ENCODE results near the gene VEGFB. TPM values are rescaled to one million over a fixed set of nuclear protein-coding genes. Genes with fewer than 3 reads are reported as not detected.

VEGFB gene
- total RNA-seq, 1 experiment from 2014 or later = 101 TPM

DNA sequence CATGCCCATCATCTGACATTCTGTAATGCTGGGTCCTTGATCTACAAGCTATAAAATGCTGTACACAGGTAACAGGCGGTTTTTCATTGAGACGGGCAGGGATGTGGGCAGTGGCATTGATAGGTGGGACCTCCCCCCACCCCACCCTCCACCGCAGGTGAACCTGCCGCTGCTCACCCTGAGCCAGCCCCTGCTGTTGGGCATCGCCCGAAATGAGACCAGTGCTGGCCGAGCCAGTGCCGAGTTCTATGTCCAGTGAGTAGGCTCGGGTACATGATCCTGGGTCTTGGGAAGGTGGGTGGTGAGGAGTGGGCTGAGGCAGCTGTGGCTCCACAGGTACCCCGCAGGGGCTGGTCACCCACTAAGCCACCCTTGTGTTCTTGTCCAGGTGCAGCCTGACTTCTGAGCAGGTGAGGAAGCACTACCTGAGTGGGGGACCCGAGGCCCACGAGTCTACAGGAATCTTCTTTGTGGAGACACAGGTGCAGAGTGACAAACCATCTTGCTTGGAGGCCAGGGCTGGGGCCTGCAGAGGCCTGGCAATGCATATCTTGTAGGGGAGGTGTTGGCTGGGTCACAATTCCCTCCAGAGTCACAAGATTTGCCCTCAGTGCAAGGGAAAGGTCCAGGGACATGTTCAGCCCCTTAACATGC is 5.2 kb upstream of the VEGFB start:
- ATAC-seq (no peak), DNase-seq (ENCODE audit: low read depth, low spot score) (no peak)
- ChIA-PET POLR2A (interaction anchor here (0.5 to 1.0 kb wide), 3 partner anchors 12 to 436 kb away, joined by 3 to 8 read pairs (median 4); no protein-coding TSS in a partner anchor), CTCF (no interaction called here)
- intact Hi-C loops (cut with micrococcal nuclease; ENCODE audit: unreplicated experiment) (no loop called here), in situ Hi-C loops (cut with HindIII; ENCODE audit: low pct_unique_long_range_greater_than_20kb, low sequenced_read_pairs) (no loop called here)
- H3K9me3 ChIP-seq (ENCODE audit: control insufficient read depth, insufficient read depth, low read depth, low read length) = no peaks in the 10 kb centered on the region
- H3K4me3 ChIP-seq (ENCODE audit: low read depth in 2 of 2, low read length in 2 of 2) = peak overlapping the region in 1 of 2 experiments; percentile 79; a peak in 2 of 4 replicates
- H3K4me1 ChIP-seq (ENCODE audit: control insufficient read depth, insufficient read depth, low read length) = peaks cover 46% of the 10 kb centered on the region
- peaks cover 2% of the 10 kb centered on the region; the same call in 1 of the 2 replicates for H3K36me3 ChIP-seq (ENCODE audit: control insufficient read depth, insufficient read depth, low read length)
- TF ChIP-seq TCF7L2 (IDR thresholded peaks at IDR 0.05; ENCODE audit: low read depth, low read length) = no peak
- no peak for TF ChIP-seq REST (IDR thresholded peaks at IDR 0.05; ENCODE audit: insufficient read depth in 1 of 2, low read depth in 2 of 2, low read length in 1 of 2)
- TF ChIP-seq CTCF (IDR thresholded peaks at IDR 0.05) = no peak
- no peak for TF ChIP-seq POLR2AphosphoS5 (IDR thresholded peaks at IDR 0.05; ENCODE audit: low read depth, low read length)
- no peak for TF ChIP-seq SIN3A (IDR thresholded peaks at IDR 0.05; ENCODE audit: borderline replicate concordance, insufficient read depth, low read depth, low read length)
- BruUV-seq (replicated peaks) = TSS peak; percentile 70
- H3K27ac ChIP-seq (ENCODE audit: low read length) = peak overlapping the region; percentile 87
- no peaks in the 10 kb centered on the region for H3K27me3 ChIP-seq (ENCODE audit: control insufficient read depth, insufficient read depth, low read length)

DNA sequence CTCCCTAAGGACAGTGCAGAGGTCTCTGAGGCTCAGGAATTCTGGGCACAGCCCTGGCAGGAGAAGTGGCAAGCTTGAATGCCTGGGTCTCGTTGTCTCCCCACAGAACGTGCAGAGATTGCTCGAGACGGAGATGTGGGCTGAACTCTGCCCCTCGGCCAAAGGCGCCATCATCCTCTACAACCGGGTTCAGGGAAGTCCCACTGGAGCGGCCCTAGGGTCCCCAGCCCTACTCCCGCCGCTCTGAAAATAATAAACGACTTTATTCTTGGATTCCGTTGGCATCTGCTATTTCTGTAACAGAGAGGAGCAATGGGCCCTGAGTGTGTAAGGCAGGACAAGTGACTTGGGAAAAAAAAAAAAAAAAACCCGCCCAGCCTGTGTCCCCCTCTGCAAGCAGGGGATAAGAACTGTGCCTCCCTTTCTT is 4.6 kb upstream of the VEGFB start:
- intact Hi-C loops (cut with micrococcal nuclease; ENCODE audit: unreplicated experiment) (no loop called here), in situ Hi-C loops (cut with HindIII; ENCODE audit: low pct_unique_long_range_greater_than_20kb, low sequenced_read_pairs) (no loop called here)
- CTCF ChIA-PET = interaction anchor here (0.7 kb wide), 1 partner anchor 248 kb away, joined by 3 read pairs; no protein-coding TSS in a partner anchor
- Histone ChIP-seq H3K9me3 (ENCODE audit: control insufficient read depth, insufficient read depth, low read depth, low read length) (no peaks in the 10 kb centered on the region), H3K27ac (ENCODE audit: low read length) (peak overlapping the region; percentile 87), H3K4me3 (ENCODE audit: low read depth in 2 of 2, low read length in 2 of 2) (peak overlapping the region; percentile 68 to 79), H3K36me3 (ENCODE audit: control insufficient read depth, insufficient read depth, low read length) (peaks cover 2% of the 10 kb centered on the region; the same call in 1 of the 2 replicates), H3K4me1 (ENCODE audit: control insufficient read depth, insufficient read depth, low read length) (peaks cover 46% of the 10 kb centered on the region), H3K27me3 (ENCODE audit: control insufficient read depth, insufficient read depth, low read length) (no peaks in the 10 kb centered on the region)
- no peak for ATAC-seq
- BruUV-seq (replicated peaks) = no TSS peak
- DNase-seq (ENCODE audit: low read depth, low spot score) = no peak
- no peak for TF ChIP-seq TCF7L2 (IDR thresholded peaks at IDR 0.05; ENCODE audit: low read depth, low read length)
- no peak for TF ChIP-seq CTCF (IDR thresholded peaks at IDR 0.05)
- no peak for TF ChIP-seq POLR2AphosphoS5 (IDR thresholded peaks at IDR 0.05; ENCODE audit: low read depth, low read length)
- no peak for TF ChIP-seq REST (IDR thresholded peaks at IDR 0.05; ENCODE audit: insufficient read depth in 1 of 2, low read depth in 2 of 2, low read length in 1 of 2)
- TF ChIP-seq SIN3A (IDR thresholded peaks at IDR 0.05; ENCODE audit: borderline replicate concordance, insufficient read depth, low read depth, low read length) = no peak
- POLR2A ChIA-PET = interaction anchor here (0.5 to 1.0 kb wide), 5 partner anchors 13 to 1307 kb away, joined by 3 to 8 read pairs (median 4); no protein-coding TSS in a partner anchor

Data from Panc1 (cell line).